ENCODE results near the gene GCH1.

The GCH1 gene

GRCh38 chr14:54816450-54816849, 86.2 kb downstream of the GCH1 start:
- CTCF ChIA-PET, result interaction anchor here (0.6 to 5.4 kb wide), 3 partner anchors 10 to 373 kb away, joined by 3 to 77 read pairs (median 3); no protein-coding TSS in a partner anchor
- H3K4me3 ChIP-seq (ENCODE audit: low read depth, low read length), result no peak overlapping the region
- DNase-seq (ENCODE audit: low read depth, low spot score), result no peak
- TF ChIP-seq CTCF (IDR thresholded peaks at IDR 0.05; ENCODE audit: insufficient read depth, low read length, missing control alignments), result no peak
- POLR2A ChIA-PET, result no interaction called here

- ChIA-PET CTCF (interaction anchor here (5.4 kb wide), 1 partner anchor 9 kb away, joined by 77 read pairs; no protein-coding TSS in a partner anchor), POLR2A (no interaction called here)
- no peak overlapping the region for H3K4me3 ChIP-seq (ENCODE audit: low read depth, low read length)
- DNase-seq (ENCODE audit: low read depth, low spot score), result no peak
- no peak for TF ChIP-seq CTCF (IDR thresholded peaks at IDR 0.05; ENCODE audit: insufficient read depth, low read length, missing control alignments)
Measured at GRCh38 chr14:54815515-54815914, 87.1 kb downstream of the GCH1 start.

GRCh38 chr14:54815016-54815415, 87.6 kb downstream of the GCH1 start:
- ChIA-PET CTCF (interaction anchor here (1.7 to 5.4 kb wide), 2 partner anchors 8 to 373 kb away, joined by 3 to 77 read pairs; no protein-coding TSS in a partner anchor), POLR2A (no interaction called here)
- no peak for TF ChIP-seq CTCF (IDR thresholded peaks at IDR 0.05; ENCODE audit: insufficient read depth, low read length, missing control alignments)
- H3K4me3 ChIP-seq (ENCODE audit: low read depth, low read length), result no peak overlapping the region
- no peak for DNase-seq (ENCODE audit: low read depth, low spot score)

GRCh38 chr14:54814076-54814475, 88.5 kb downstream of the GCH1 start:
- H3K4me3 ChIP-seq (ENCODE audit: low read depth, low read length), result no peak overlapping the region
- no peak for TF ChIP-seq CTCF (IDR thresholded peaks at IDR 0.05; ENCODE audit: insufficient read depth, low read length, missing control alignments)
- DNase-seq (ENCODE audit: low read depth, low spot score), result no peak
- CTCF ChIA-PET, result interaction anchor here (1.4 to 1.7 kb wide), 4 partner anchors 8 to 372 kb away, joined by 3 to 7 read pairs (median 3); no protein-coding TSS in a partner anchor
- POLR2A ChIA-PET, result no interaction called here

GRCh38 chr14:54813081-54813480, 89.5 kb downstream of the GCH1 start:
- ChIA-PET CTCF (interaction anchor here (0.6 to 1.6 kb wide), 6 partner anchors 9 to 249 kb away, joined by 3 to 7 read pairs (median 3); no protein-coding TSS in a partner anchor), POLR2A (no interaction called here)
- DNase-seq (ENCODE audit: low read depth, low spot score), result no peak
- no peak for TF ChIP-seq CTCF (IDR thresholded peaks at IDR 0.05; ENCODE audit: insufficient read depth, low read length, missing control alignments)
- no peak overlapping the region for H3K4me3 ChIP-seq (ENCODE audit: low read depth, low read length)

GRCh38 chr14:54812617-54813016, 90.0 kb downstream of the GCH1 start:
- H3K4me3 ChIP-seq (ENCODE audit: low read depth, low read length), result no peak overlapping the region
- no peak for DNase-seq (ENCODE audit: low read depth, low spot score)
- TF ChIP-seq CTCF (IDR thresholded peaks at IDR 0.05; ENCODE audit: insufficient read depth, low read length, missing control alignments), result no peak
- ChIA-PET POLR2A (no interaction called here), CTCF (interaction anchor here (1.1 to 1.8 kb wide), 5 partner anchors 9 to 249 kb away, joined by 3 to 6 read pairs (median 3); no protein-coding TSS in a partner anchor)

Data from AG04449 (cell line).